H9 (cell line): Measurements from ENCODE around the gene DAPK2. TPM values are rescaled to one million over a fixed set of nuclear protein-coding genes. Genes with fewer than 3 reads are reported as not detected.

ENCODE experiments used
- DNase-seq: peaks from one replicate; pipeline ENCODE4 v3.0.0-alpha.2; 2017
- H2AFZ ChIP-seq: one replicate; pipeline ENCODE4 v1.6.1; 2013; ENCODE audit warnings: mild to moderate bottlenecking, low read length, control low read depth, moderate library complexity
- H2AK5ac ChIP-seq: 2 replicates; pipeline ENCODE4 v1.6.1; 2013; ENCODE audit warnings: low read length, control low read depth, mixed read lengths; ENCODE audit not compliant: insufficient read length
- H2BK120ac ChIP-seq: one replicate; pipeline ENCODE4 v1.6.1; 2013; ENCODE audit warnings: low read depth, mild to moderate bottlenecking, low read length, control low read depth, inconsistent platforms; ENCODE audit not compliant: poor library complexity, severe bottlenecking
- H2BK12ac ChIP-seq: 2 replicates; pipeline ENCODE4 v1.6.1; 2013; ENCODE audit warnings: low read length, control low read depth, mixed read lengths, low read depth; ENCODE audit not compliant: insufficient read length
- H2BK15ac ChIP-seq: 2 replicates; pipeline ENCODE4 v1.6.1; 2013; ENCODE audit warnings: low read depth, low read length, control low read depth
- H2BK20ac ChIP-seq: one replicate; pipeline ENCODE4 v1.6.1; 2013; ENCODE audit warnings: low read depth, mild to moderate bottlenecking, low read length, control low read depth, inconsistent platforms; ENCODE audit not compliant: poor library complexity, severe bottlenecking
- H2BK5ac ChIP-seq: 2 replicates; pipeline ENCODE4 v1.6.1; 2013; ENCODE audit warnings: low read length, control low read depth, mixed read lengths; ENCODE audit not compliant: insufficient read length
- H3K14ac ChIP-seq: 2 replicates; pipeline ENCODE4 v1.6.1; 2013; ENCODE audit warnings: low read length, control low read depth; ENCODE audit not compliant: insufficient read depth
- H3K18ac ChIP-seq: 2 replicates; pipeline ENCODE4 v1.6.1; 2013; ENCODE audit warnings: low read depth, mild to moderate bottlenecking, mixed read lengths, low read length, control low read depth; ENCODE audit not compliant: insufficient read length
- H3K23ac ChIP-seq: 2 replicates; pipeline ENCODE4 v1.6.1; 2013; ENCODE audit warnings: low read length, control low read depth, mixed read lengths, low read depth; ENCODE audit not compliant: insufficient read length
- H3K23me2 ChIP-seq: 2 replicates; pipeline ENCODE4 v1.6.1; 2013; ENCODE audit warnings: low read depth, mild to moderate bottlenecking, mixed read lengths, low read length, control low read depth; ENCODE audit not compliant: insufficient read length, poor library complexity, severe bottlenecking
- H3K27ac ChIP-seq: 2 replicates; pipeline ENCODE4 v1.5.1; 2013; ENCODE audit warnings: low read length, control low read depth, mixed read lengths, low read depth; ENCODE audit not compliant: insufficient read length
- H3K27me3 ChIP-seq: 2 replicates; pipeline ENCODE4 v1.6.1; 2013; ENCODE audit warnings: low read length, control low read depth, inconsistent platforms; ENCODE audit not compliant: insufficient read depth
- H3K4ac ChIP-seq: 2 replicates; pipeline ENCODE4 v1.6.1; 2013; ENCODE audit warnings: low read depth, mild to moderate bottlenecking, control low read depth, inconsistent platforms, low read length, moderate library complexity
- H3K4me1 ChIP-seq: 2 replicates; pipeline ENCODE4 v1.6.1; 2013; ENCODE audit warnings: low read length, control low read depth, inconsistent platforms; ENCODE audit not compliant: insufficient read depth
- H3K4me2 ChIP-seq: 2 replicates; pipeline ENCODE4 v1.6.1; 2013; ENCODE audit warnings: low read length, control low read depth, mixed read lengths; ENCODE audit not compliant: insufficient read length, insufficient read depth
- H3K56ac ChIP-seq: 2 replicates; pipeline ENCODE4 v1.6.1; 2013; ENCODE audit warnings: low read depth, mild to moderate bottlenecking, mixed read lengths, low read length, control low read depth; ENCODE audit not compliant: insufficient read length
- H3K79me1 ChIP-seq: 2 replicates; pipeline ENCODE4 v1.6.1; 2013; ENCODE audit warnings: low read depth, mild to moderate bottlenecking, moderate library complexity, low read length, control low read depth, inconsistent platforms; ENCODE audit not compliant: insufficient read depth, poor library complexity, severe bottlenecking
- H3K79me2 ChIP-seq: 2 replicates; pipeline ENCODE4 v1.6.1; 2013; ENCODE audit warnings: low read length, control low read depth, inconsistent platforms; ENCODE audit not compliant: insufficient read depth
- H3K9ac ChIP-seq: 2 replicates; pipeline ENCODE4 v1.6.1; 2013; ENCODE audit warnings: low read length, control low read depth, mixed read lengths; ENCODE audit not compliant: insufficient read length; ENCODE audit errors: extremely low read depth
- H3K9me3 ChIP-seq: one replicate; pipeline ENCODE4 v1.6.1; 2013; ENCODE audit warnings: low read depth, low read length, inconsistent platforms; ENCODE audit not compliant: control insufficient read depth
- H3T11ph ChIP-seq: one replicate; pipeline ENCODE4 v1.6.1; 2013; ENCODE audit warnings: mild to moderate bottlenecking, low read length, control low read depth, inconsistent platforms
- H4K20me1 ChIP-seq: one replicate; pipeline ENCODE4 v1.6.1; 2013; ENCODE audit not compliant: control insufficient read depth, insufficient read length, insufficient read depth
- H4K5ac ChIP-seq: 2 replicates; pipeline ENCODE4 v1.6.1; 2013; ENCODE audit warnings: low read depth, mild to moderate bottlenecking, mixed read lengths, low read length, control low read depth; ENCODE audit not compliant: insufficient read length
- H4K8ac ChIP-seq: replicated peaks from 2 replicates; pipeline ENCODE4 v1.6.1; 2013; ENCODE audit warnings: low read length, control low read depth, mixed read lengths, low read depth; ENCODE audit not compliant: insufficient read length
- H4K91ac ChIP-seq: 2 replicates; pipeline ENCODE4 v1.6.1; 2013; ENCODE audit warnings: low read depth, mild to moderate bottlenecking, moderate library complexity, mixed read lengths, low read length, control low read depth; ENCODE audit not compliant: insufficient read length
- H3K27ac Mint-ChIP-seq, 3 experiments: 2 replicates in 2 of 3; 3 replicates in 1 of 3; pipeline ENCODE4 v1.8.0; 2020 to 2021; ENCODE audit warnings: mixed read lengths in 3 of 3, mild to moderate bottlenecking in 1 of 3, moderate library complexity in 1 of 3
- H3K27me3 Mint-ChIP-seq: 2 replicates; pipeline ENCODE4 v1.8.0; 2021; ENCODE audit warnings: low read depth, mild to moderate bottlenecking, moderate library complexity, mixed read lengths
- H3K36me3 Mint-ChIP-seq, 3 experiments: 2 replicates in 2 of 3; 3 replicates in 1 of 3; pipeline ENCODE4 v1.8.0; 2020 to 2021; ENCODE audit warnings: low read depth in 3 of 3, mixed read lengths in 3 of 3; ENCODE audit not compliant: insufficient read depth in 1 of 3
- H3K4me1 Mint-ChIP-seq, 2 experiments: 2 replicates each; pipeline ENCODE4 v1.8.0; 2020; ENCODE audit warnings: mixed read lengths in 2 of 2
- H3K4me3 Mint-ChIP-seq, 2 experiments: 2 replicates in 1 of 2; 3 replicates in 1 of 2; pipeline ENCODE4 v1.8.0; 2020 to 2021; ENCODE audit warnings: mild to moderate bottlenecking in 2 of 2, mixed read lengths in 2 of 2, moderate library complexity in 1 of 2
- H3K9me3 Mint-ChIP-seq, 2 experiments: 2 replicates in 1 of 2; 3 replicates in 1 of 2; pipeline ENCODE4 v1.8.0; 2020; ENCODE audit warnings: mild to moderate bottlenecking in 2 of 2, mixed read lengths in 2 of 2, moderate library complexity in 1 of 2
- WGBS: extraction: QIAGEN DNeasy Blood & Tissue Kit; methylation state at CpG from one replicate; pipeline ENCODE4 v1.1.7; 2013; ENCODE audit warnings: missing lambda C conversion rate, low lambda C conversion rate, mixed read lengths; ENCODE audit not compliant: insufficient read length; ENCODE audit errors: extremely low coverage; 5-methylcytosine and 5-hydroxymethylcytosine counted together
- total RNA-seq: library from RNA; stranded (reverse); gene quantifications from 2 replicates; pipeline ENCODE4 v1.2.1, GENCODE V29; 2021
- TF ChIP-seq, protein P1 (sequence below): fragments of 200-600 bp; sonication (generic); conservative IDR thresholded peaks from 3 replicates; pipeline ENCODE4 v1.8.0; 2021; ENCODE audit warnings: antibody characterized with exemption, mild to moderate bottlenecking

The DAPK2 gene
- total RNA-seq, 1 experiment from 2014 or later = 3.5 TPM

- Histone ChIP-seq H3K56ac (no peak overlapping the region), H3K4ac (no peak overlapping the region), H3K14ac (peak overlapping the region; percentile 32; the same call in 1 of the 2 replicates), H3T11ph (no peak overlapping the region), H3K18ac (peak overlapping the region; percentile 65), H3K9ac (no peak overlapping the region), H2AK5ac (no peak overlapping the region), H2BK15ac (no peak overlapping the region), H4K5ac (no peak overlapping the region), H3K27me3 (no peaks in the 10 kb centered on the region), H2BK5ac (no peak overlapping the region), H4K20me1 (no peaks in the 10 kb centered on the region), H3K9me3 (no peaks in the 10 kb centered on the region), H3K23me2 (no peaks in the 10 kb centered on the region), H2BK20ac (no peak overlapping the region), H2BK120ac (no peak overlapping the region), H3K23ac (no peak overlapping the region), H4K91ac (no peak overlapping the region), H3K79me1 (no peaks in the 10 kb centered on the region), H3K27ac (no peak overlapping the region), H2AFZ (no peak overlapping the region), H3K79me2 (no peaks in the 10 kb centered on the region), H3K4me2 (no peak overlapping the region), H2BK12ac (no peak overlapping the region), H4K8ac (no peak overlapping the region), H3K4me1 (no peaks in the 10 kb centered on the region; the same call in 1 of the 2 replicates)
- peaks cover 26 to 28% of the 10 kb centered on the region in 2 experiments for H3K4me1 Mint-ChIP-seq
- no peaks in the 10 kb centered on the region for H3K27me3 Mint-ChIP-seq
- DNase-seq = peak; percentile 36
- H3K9me3 Mint-ChIP-seq = no peaks in the 10 kb centered on the region
- H3K4me3 Mint-ChIP-seq = no peak overlapping the region
- TF ChIP-seq, protein P1, sequence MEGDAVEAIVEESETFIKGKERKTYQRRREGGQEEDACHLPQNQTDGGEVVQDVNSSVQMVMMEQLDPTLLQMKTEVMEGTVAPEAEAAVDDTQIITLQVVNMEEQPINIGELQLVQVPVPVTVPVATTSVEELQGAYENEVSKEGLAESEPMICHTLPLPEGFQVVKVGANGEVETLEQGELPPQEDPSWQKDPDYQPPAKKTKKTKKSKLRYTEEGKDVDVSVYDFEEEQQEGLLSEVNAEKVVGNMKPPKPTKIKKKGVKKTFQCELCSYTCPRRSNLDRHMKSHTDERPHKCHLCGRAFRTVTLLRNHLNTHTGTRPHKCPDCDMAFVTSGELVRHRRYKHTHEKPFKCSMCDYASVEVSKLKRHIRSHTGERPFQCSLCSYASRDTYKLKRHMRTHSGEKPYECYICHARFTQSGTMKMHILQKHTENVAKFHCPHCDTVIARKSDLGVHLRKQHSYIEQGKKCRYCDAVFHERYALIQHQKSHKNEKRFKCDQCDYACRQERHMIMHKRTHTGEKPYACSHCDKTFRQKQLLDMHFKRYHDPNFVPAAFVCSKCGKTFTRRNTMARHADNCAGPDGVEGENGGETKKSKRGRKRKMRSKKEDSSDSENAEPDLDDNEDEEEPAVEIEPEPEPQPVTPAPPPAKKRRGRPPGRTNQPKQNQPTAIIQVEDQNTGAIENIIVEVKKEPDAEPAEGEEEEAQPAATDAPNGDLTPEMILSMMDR = peak; percentile 27; the same call in 1 of the 3 replicates
- no peaks in the 10 kb centered on the region for H3K36me3 Mint-ChIP-seq
- H3K27ac Mint-ChIP-seq = peak overlapping the region in 2 of 3 experiments; percentile 70 to 78; a peak in 2 of 7 replicates
- WGBS = no CpG with 5 or more reads among the region's 5 CpGs
Observed at GRCh38 chr15:64024172-64025050, 21.9 kb downstream of the DAPK2 start.
